NCI-H526 (cell line): ENCODE data around the gene ACSM4.
"Not testable (repeated sequence)": the region's sequence is repeated elsewhere in the genome, so short reads cannot be mapped to it uniquely, and the experiment has no call there.

Experiments used
- DNase-seq, 2 experiments: peaks; one replicate each; lab custom pipeline; 2025; lab: John Stamatoyannopoulos, UW

Gene ACSM4

GRCh38 chr12:7303772-7304171 is at the start of gene ACSM4:
ACSM4 (plus strand) TSS chr12:7304072; CDS start chr12:7304332, 260 bp downstream.
- no peak for DNase-seq

GRCh38 chr12:7259060-7259459 is 44.8 kb upstream of the ACSM4 start:
- no peak for DNase-seq

GRCh38 chr12:7264538-7264937 is 39.3 kb upstream of the ACSM4 start:
- DNase-seq: no peak

- DNase-seq: no peak
Observed at GRCh38 chr12:7265251-7265650, 38.6 kb upstream of the ACSM4 start.

- DNase-seq: no peak
Observed at GRCh38 chr12:7269273-7269672, 34.6 kb upstream of the ACSM4 start.

GRCh38 chr12:7271893-7272514 is 31.9 kb upstream of the ACSM4 start:
- no peak for DNase-seq

GRCh38 chr12:7275482-7275881 is 28.4 kb upstream of the ACSM4 start:
- DNase-seq: not testable (repeated sequence)

- DNase-seq: no peak
Observed at GRCh38 chr12:7282844-7283243, 21.0 kb upstream of the ACSM4 start.

GRCh38 chr12:7289743-7290142 is 14.1 kb upstream of the ACSM4 start:
- DNase-seq: no peak

- not testable (repeated sequence) for DNase-seq
Observed at GRCh38 chr12:7290588-7290987, 13.3 kb upstream of the ACSM4 start.

- no peak for DNase-seq
Observed at GRCh38 chr12:7292300-7292699, 11.6 kb upstream of the ACSM4 start.

GRCh38 chr12:7293670-7294069 is 10.2 kb upstream of the ACSM4 start:
- peak in 1 of 2 experiments; percentile 59 for DNase-seq

GRCh38 chr12:7295529-7295928 is 8.3 kb upstream of the ACSM4 start:
- peak; percentile 1 to 29 for DNase-seq

- no peak for DNase-seq
Observed at GRCh38 chr12:7297865-7298264, 6.0 kb upstream of the ACSM4 start.

GRCh38 chr12:7302266-7302986 is 1.4 kb upstream of the ACSM4 start:
- no peak for DNase-seq

- no peak for DNase-seq
Observed at GRCh38 chr12:7303230-7303629, 642 bp upstream of the ACSM4 start.

- no peak for DNase-seq
Observed at GRCh38 chr12:7304456-7304855, 584 bp downstream of the ACSM4 start.

GRCh38 chr12:7310070-7310469 is 6.2 kb downstream of the ACSM4 start:
- no peak for DNase-seq

GRCh38 chr12:7319930-7320329 is 16.1 kb downstream of the ACSM4 start:
- no peak for DNase-seq

GRCh38 chr12:7321624-7322023 is 17.8 kb downstream of the ACSM4 start:
- DNase-seq: no peak

- DNase-seq: no peak
Observed at GRCh38 chr12:7322599-7322998, 18.7 kb downstream of the ACSM4 start.

- no peak for DNase-seq
Observed at GRCh38 chr12:7324176-7324575, 20.3 kb downstream of the ACSM4 start.

- no peak for DNase-seq
Observed at GRCh38 chr12:7327918-7328317, 24.0 kb downstream of the ACSM4 start.

- not testable (repeated sequence) for DNase-seq
Observed at GRCh38 chr12:7337790-7338189, 33.9 kb downstream of the ACSM4 start.
